HT1080 (cell line): ENCODE results near the gene ZNF426. TPM values are rescaled to one million over a fixed set of nuclear protein-coding genes. Genes with fewer than 3 reads are reported as not detected.
"Not testable (repeated sequence)": the region's sequence is repeated elsewhere in the genome, so short reads cannot be mapped to it uniquely, and the experiment has no call there.

Experiments
- DNase-seq: peaks from one replicate; pipeline ENCODE4 v3.0.0-alpha.2; 2015; ENCODE audit warnings: low read depth
- polyA plus RNA-seq, 2 experiments: library from polyadenylated mRNA; depleted of rRNA; stranded (reverse); fragments of >200 nt; gene quantifications; 2 replicates each; pipeline ENCODE4 v1.2.3, GENCODE V29; 2015
- total RNA-seq: library from RNA; depleted of rRNA; stranded (reverse); fragments of >200 nt; shearing (Covaris generic); gene quantifications from 2 replicates; pipeline ENCODE4 v1.2.3, GENCODE V29; 2014; rRNA removed

ZNF426 gene
- 8.3 and 10.8 TPM in 2 replicates for total RNA-seq
- 5.3 and 6.2 TPM in 2 replicates for polyA plus RNA-seq (2015; cell fraction: cytosol; rRNA removed)
- polyA plus RNA-seq (2015; cell fraction: nucleus; rRNA removed), result 5.9 and 7.4 TPM in 2 replicates

GRCh38 chr19:9538183-9539058 lies at the start of gene ZNF426:
TSS of gene ZNF426 (minus strand) at chr19:9538645. CDS start at chr19:9536232, 2,413 bp downstream.
- peak; percentile 82 for DNase-seq

- DNase-seq, result peak; percentile 65
These were observed 48.3 kb upstream of the ZNF426 start for GRCh38 chr19:9586764-9587163.

- peak; percentile 80 for DNase-seq
These were observed 45.8 kb upstream of the ZNF426 start, which contains the start of gene ZNF121 for GRCh38 chr19:9584073-9584833. TSS of gene ZNF121 (minus strand) at chr19:9584504. CDS start at chr19:9568097, 16,407 bp downstream.

- not testable (repeated sequence) for DNase-seq
These were observed 43.8 kb upstream of the ZNF426 start for GRCh38 chr19:9582081-9582725.

GRCh38 chr19:9580728-9581127 lies 42.3 kb upstream of the ZNF426 start:
- DNase-seq, result no peak

GRCh38 chr19:9570255-9570654 lies 31.8 kb upstream of the ZNF426 start:
- no peak for DNase-seq

GRCh38 chr19:9566729-9567128 lies 28.3 kb upstream of the ZNF426 start:
- no peak for DNase-seq

GRCh38 chr19:9565900-9566705 lies 27.7 kb upstream of the ZNF426 start:
- DNase-seq, result peak; percentile 31

- no peak for DNase-seq
These were observed 14.3 kb upstream of the ZNF426 start for GRCh38 chr19:9552536-9553274.

GRCh38 chr19:9547870-9548269 lies 9.4 kb upstream of the ZNF426 start:
- no peak for DNase-seq

GRCh38 chr19:9541281-9541680 lies 2.8 kb upstream of the ZNF426 start:
- not testable (repeated sequence) for DNase-seq

GRCh38 chr19:9539921-9540320 lies 1.5 kb upstream of the ZNF426 start:
- not testable (repeated sequence) for DNase-seq

- DNase-seq, result not testable (repeated sequence)
These were observed 756 bp upstream of the ZNF426 start for GRCh38 chr19:9539201-9539600.

GRCh38 chr19:9535934-9536333 lies 2.5 kb downstream of the ZNF426 start:
- DNase-seq, result no peak

- peak; percentile 66 for DNase-seq
These were observed 6.5 kb downstream of the ZNF426 start for GRCh38 chr19:9531933-9532332.

GRCh38 chr19:9528757-9529336 lies 9.6 kb downstream of the ZNF426 start:
- peak; percentile 3 for DNase-seq

- DNase-seq, result no peak
These were observed 14.5 kb downstream of the ZNF426 start for GRCh38 chr19:9523885-9524474.

- no peak for DNase-seq
These were observed 31.2 kb downstream of the ZNF426 start for GRCh38 chr19:9507285-9507684.

GRCh38 chr19:9500796-9501195 lies 37.6 kb downstream of the ZNF426 start:
- no peak for DNase-seq
